Measurements from ENCODE around the gene CEP97. TPM values are rescaled to one million over a fixed set of nuclear protein-coding genes. Genes with fewer than 3 reads are reported as not detected.
A peak's percentile ranks its signal among the peaks of the same experiment; 100 is the strongest.

The CEP97 gene
- total RNA-seq, 2 donors from 2014 or later = 5.5 to 7.1 TPM

DNA sequence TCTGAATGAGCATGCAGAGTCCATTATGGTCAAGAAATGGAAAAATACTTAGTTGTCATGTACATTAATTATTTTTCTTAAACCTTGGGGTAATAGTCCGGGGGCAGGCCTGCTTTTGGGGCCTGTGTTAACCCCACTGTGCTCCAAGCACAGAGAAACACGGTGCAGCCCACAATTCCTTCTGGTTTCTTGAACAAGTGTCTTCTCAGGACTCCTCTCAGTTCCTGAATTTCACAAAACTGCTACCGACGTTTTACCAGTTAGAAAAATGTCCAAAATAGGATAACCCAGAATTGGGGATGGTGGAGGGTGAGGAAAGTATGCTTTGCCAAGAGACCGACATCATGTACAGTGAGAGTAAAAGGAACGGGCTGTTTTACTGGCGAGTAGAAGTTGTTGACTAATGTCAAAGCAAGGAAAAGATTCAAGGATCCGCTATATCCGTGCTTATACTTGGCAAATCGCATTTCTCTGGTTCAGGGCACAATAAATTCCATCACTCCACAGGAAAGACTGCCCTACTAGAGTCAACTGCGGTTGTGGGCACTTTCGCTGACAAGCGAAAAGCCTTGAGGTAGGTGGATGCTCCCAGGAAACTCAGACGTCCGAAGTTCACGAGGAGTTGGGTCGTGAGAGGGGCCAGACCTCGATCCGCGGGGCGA is 54.1 kb downstream of the CEP97 start:
- Histone ChIP-seq H3K27ac (peak overlapping the region; percentile 68), H3K4me1 (no peaks in the 10 kb centered on the region), H3K9me3 (no peaks in the 10 kb centered on the region), H3K9ac (ENCODE audit: low read depth in 2 of 2, low read length in 2 of 2) (peak overlapping the region; percentile 28 to 74), H3K4me3 (peak overlapping the region; percentile 74), H3K27me3 (no peaks in the 10 kb centered on the region), H3K36me3 (no peaks in the 10 kb centered on the region)
- intact Hi-C loops (cut with DNase I) = no loop called here
- DNase-seq = no peak
- TF ChIP-seq, protein P1, sequence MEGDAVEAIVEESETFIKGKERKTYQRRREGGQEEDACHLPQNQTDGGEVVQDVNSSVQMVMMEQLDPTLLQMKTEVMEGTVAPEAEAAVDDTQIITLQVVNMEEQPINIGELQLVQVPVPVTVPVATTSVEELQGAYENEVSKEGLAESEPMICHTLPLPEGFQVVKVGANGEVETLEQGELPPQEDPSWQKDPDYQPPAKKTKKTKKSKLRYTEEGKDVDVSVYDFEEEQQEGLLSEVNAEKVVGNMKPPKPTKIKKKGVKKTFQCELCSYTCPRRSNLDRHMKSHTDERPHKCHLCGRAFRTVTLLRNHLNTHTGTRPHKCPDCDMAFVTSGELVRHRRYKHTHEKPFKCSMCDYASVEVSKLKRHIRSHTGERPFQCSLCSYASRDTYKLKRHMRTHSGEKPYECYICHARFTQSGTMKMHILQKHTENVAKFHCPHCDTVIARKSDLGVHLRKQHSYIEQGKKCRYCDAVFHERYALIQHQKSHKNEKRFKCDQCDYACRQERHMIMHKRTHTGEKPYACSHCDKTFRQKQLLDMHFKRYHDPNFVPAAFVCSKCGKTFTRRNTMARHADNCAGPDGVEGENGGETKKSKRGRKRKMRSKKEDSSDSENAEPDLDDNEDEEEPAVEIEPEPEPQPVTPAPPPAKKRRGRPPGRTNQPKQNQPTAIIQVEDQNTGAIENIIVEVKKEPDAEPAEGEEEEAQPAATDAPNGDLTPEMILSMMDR (IDR thresholded peaks at IDR 0.05) = no peak

DNA sequence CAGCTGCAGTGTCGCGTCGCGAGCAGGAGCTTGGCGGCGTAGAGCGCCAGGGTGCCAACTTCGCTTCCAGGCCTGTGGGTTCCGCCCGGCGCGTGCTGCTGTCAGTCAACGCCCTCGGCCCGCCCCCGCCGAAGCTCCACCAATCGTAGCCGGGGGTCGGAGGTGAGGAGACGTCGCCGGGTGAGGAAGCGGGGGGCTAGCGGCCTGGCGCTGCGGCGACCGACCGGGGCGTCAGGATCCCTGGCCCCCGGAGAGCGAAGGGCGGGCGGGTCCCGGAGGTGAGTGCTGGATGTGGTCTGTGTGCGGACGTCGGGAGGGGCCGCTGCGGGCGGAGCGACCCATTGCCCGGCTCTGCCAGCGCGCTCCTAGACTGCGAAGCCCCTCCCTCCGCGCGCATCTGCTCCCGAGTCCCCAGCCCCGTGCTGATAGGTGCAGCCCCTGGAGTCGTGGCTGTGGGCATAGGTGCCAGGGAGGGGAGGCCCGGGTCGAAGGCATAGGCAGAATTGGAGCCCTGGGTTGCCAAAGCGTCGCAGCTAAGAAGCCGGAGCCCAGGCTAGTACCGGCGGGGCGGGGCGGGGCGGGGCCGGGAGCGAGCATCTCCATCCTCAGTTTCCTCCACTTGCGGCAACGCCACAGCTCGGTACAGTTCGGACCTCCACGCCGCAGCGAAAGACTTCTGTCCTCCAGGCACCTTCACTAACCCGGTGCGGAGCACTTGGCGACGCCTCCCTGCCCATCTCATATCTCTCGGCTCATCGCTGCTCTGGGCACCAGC is 54.8 kb downstream of the CEP97 start, which contains the start of gene NXPE3:
NXPE3 (plus strand) TSS at position 165 of the 775 bp plus-strand sequence. CDS start 6,386 bp downstream, outside the sequence.
- peak; percentile 94 for DNase-seq
- intact Hi-C loops (cut with DNase I) = no loop called here
- TF ChIP-seq, protein P1 (IDR thresholded peaks at IDR 0.05) = no peak

DNA sequence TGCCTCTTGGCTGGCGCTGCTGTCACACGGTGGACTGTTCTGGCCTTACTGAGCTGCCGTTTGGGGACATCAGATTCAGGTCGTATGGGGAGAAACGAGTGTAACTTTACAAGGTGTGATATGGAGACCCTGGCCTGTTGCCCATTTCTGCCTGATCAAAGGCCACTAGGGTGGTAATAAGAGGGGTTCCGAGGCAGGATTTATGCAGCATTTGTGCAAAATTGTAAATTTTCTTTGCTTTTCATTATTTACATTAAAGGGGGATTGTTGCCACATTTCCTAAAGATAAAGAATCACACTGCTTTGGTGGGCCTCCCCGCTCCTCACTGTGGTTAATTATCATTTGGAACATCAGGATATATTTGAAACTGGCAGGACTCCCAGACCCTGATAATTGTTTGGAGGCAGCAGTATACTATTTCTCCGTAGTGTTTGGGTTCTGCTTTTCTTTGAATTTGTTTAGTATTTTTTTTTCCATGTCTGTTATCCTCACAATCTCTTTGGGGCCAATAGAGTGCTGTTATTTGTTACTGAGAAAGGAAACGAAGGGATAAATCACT is 55.5 kb downstream of the CEP97 start:
- no peak for DNase-seq
- Histone ChIP-seq H3K9ac (ENCODE audit: low read depth in 2 of 2, low read length in 2 of 2) (peak overlapping the region; percentile 62 to 74), H3K27ac (peak overlapping the region; percentile 68), H3K27me3 (no peaks in the 10 kb centered on the region), H3K4me1 (no peaks in the 10 kb centered on the region), H3K36me3 (no peaks in the 10 kb centered on the region), H3K4me3 (peak overlapping the region; percentile 74), H3K9me3 (no peaks in the 10 kb centered on the region)
- TF ChIP-seq, protein P1 (IDR thresholded peaks at IDR 0.05) = no peak
- intact Hi-C loops (cut with DNase I) = no loop called here

More for the DNA sequence above, 54.8 kb downstream of the CEP97 start, which contains the start of gene NXPE3:
- Histone ChIP-seq H3K27me3 (no peaks in the 10 kb centered on the region), H3K9me3 (no peaks in the 10 kb centered on the region), H3K27ac (peak within 1 kb of the TSS; percentile 68), H3K4me3 (peak within 1 kb of the TSS; percentile 74), H3K9ac (ENCODE audit: low read depth in 2 of 2, low read length in 2 of 2) (peak within 1 kb of the TSS; percentile 62 to 74), H3K4me1 (no peaks in the 10 kb centered on the region), H3K36me3 (no peaks in the 10 kb centered on the region)

DNA sequence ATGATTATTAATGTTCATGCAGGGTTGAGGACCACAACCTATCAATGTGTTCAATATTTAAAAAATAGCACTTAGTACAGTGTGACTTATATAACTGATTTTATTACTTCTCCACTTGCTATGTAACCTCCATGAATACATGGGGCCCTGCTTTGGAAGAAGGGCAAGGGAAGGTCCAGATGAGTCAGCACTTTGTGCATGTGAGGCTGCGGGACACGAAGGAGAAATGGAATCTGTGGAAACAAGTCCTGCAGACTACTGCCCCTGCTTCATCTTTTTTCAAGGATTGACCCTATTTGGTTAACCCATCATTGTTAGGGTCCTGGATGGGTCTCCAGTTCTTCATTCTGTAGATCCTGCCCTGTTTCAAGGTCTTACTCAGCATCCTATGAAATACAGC is 56.2 kb downstream of the CEP97 start:
- no peak overlapping the region for H3K4me3 ChIP-seq
- TF ChIP-seq, protein P1 (IDR thresholded peaks at IDR 0.05) = no peak
- intact Hi-C loops (cut with DNase I) = no loop called here
- H3K27ac ChIP-seq = no peak overlapping the region
- H3K27me3 ChIP-seq = no peaks in the 10 kb centered on the region
- no peaks in the 10 kb centered on the region for H3K4me1 ChIP-seq
- H3K9me3 ChIP-seq = no peaks in the 10 kb centered on the region
- no peaks in the 10 kb centered on the region for H3K36me3 ChIP-seq
- H3K9ac ChIP-seq (ENCODE audit: low read depth in 2 of 2, low read length in 2 of 2) = no peak overlapping the region
- DNase-seq = no peak

DNA sequence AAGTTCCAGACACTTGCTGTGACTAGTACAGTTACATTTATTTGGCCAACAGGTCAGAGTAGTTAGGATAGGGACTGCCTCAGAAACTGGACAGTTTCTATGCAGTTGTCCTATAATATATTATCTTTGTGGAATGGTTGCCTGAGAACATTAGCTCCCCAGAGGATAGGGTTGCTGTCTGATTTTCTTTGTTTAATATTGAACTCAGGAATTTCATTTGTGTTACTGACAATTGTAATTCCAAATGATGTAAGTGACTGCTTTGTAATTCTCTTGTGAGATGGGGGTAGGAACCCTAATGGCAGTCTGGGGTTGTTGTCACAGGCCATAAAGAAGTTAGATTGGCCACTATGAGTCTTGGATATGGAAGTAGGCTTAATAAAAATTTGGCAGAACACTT is 56.8 kb downstream of the CEP97 start:
- TF ChIP-seq, protein P1 (IDR thresholded peaks at IDR 0.05) = no peak
- H3K9ac ChIP-seq (ENCODE audit: low read depth in 2 of 2, low read length in 2 of 2) = no peak overlapping the region

More for the DNA sequence above, 56.8 kb downstream of the CEP97 start:
- no peak for DNase-seq
- no peaks in the 10 kb centered on the region for H3K27me3 ChIP-seq
- no peaks in the 10 kb centered on the region for H3K4me1 ChIP-seq
- H3K4me3 ChIP-seq = no peak overlapping the region
- no peaks in the 10 kb centered on the region for H3K9me3 ChIP-seq
- H3K27ac ChIP-seq = no peak overlapping the region
- no peaks in the 10 kb centered on the region for H3K36me3 ChIP-seq
- intact Hi-C loops (cut with DNase I) = no loop called here
